H9 (cell line): ENCODE results near the gene APOLD1. TPM values are rescaled to one million over a fixed set of nuclear protein-coding genes. Genes with fewer than 3 reads are reported as not detected.

Source experiments
- DNase-seq: peaks from one replicate; pipeline ENCODE4 v3.0.0-alpha.2; 2017
- H2AFZ ChIP-seq: one replicate; pipeline ENCODE4 v1.6.1; 2013; ENCODE audit warnings: mild to moderate bottlenecking, low read length, control low read depth, moderate library complexity
- H2AK5ac ChIP-seq: 2 replicates; pipeline ENCODE4 v1.6.1; 2013; ENCODE audit warnings: low read length, control low read depth, mixed read lengths; ENCODE audit not compliant: insufficient read length
- H2BK120ac ChIP-seq: one replicate; pipeline ENCODE4 v1.6.1; 2013; ENCODE audit warnings: low read depth, mild to moderate bottlenecking, low read length, control low read depth, inconsistent platforms; ENCODE audit not compliant: poor library complexity, severe bottlenecking
- H2BK12ac ChIP-seq: 2 replicates; pipeline ENCODE4 v1.6.1; 2013; ENCODE audit warnings: low read length, control low read depth, mixed read lengths, low read depth; ENCODE audit not compliant: insufficient read length
- H2BK15ac ChIP-seq: 2 replicates; pipeline ENCODE4 v1.6.1; 2013; ENCODE audit warnings: low read depth, low read length, control low read depth
- H2BK20ac ChIP-seq: one replicate; pipeline ENCODE4 v1.6.1; 2013; ENCODE audit warnings: low read depth, mild to moderate bottlenecking, low read length, control low read depth, inconsistent platforms; ENCODE audit not compliant: poor library complexity, severe bottlenecking
- H2BK5ac ChIP-seq: 2 replicates; pipeline ENCODE4 v1.6.1; 2013; ENCODE audit warnings: low read length, control low read depth, mixed read lengths; ENCODE audit not compliant: insufficient read length
- H3K14ac ChIP-seq: 2 replicates; pipeline ENCODE4 v1.6.1; 2013; ENCODE audit warnings: low read length, control low read depth; ENCODE audit not compliant: insufficient read depth
- H3K18ac ChIP-seq: 2 replicates; pipeline ENCODE4 v1.6.1; 2013; ENCODE audit warnings: low read depth, mild to moderate bottlenecking, mixed read lengths, low read length, control low read depth; ENCODE audit not compliant: insufficient read length
- H3K23ac ChIP-seq: 2 replicates; pipeline ENCODE4 v1.6.1; 2013; ENCODE audit warnings: low read length, control low read depth, mixed read lengths, low read depth; ENCODE audit not compliant: insufficient read length
- H3K23me2 ChIP-seq: 2 replicates; pipeline ENCODE4 v1.6.1; 2013; ENCODE audit warnings: low read depth, mild to moderate bottlenecking, mixed read lengths, low read length, control low read depth; ENCODE audit not compliant: insufficient read length, poor library complexity, severe bottlenecking
- H3K27ac ChIP-seq: 2 replicates; pipeline ENCODE4 v1.5.1; 2013; ENCODE audit warnings: low read length, control low read depth, mixed read lengths, low read depth; ENCODE audit not compliant: insufficient read length
- H3K27me3 ChIP-seq: 2 replicates; pipeline ENCODE4 v1.6.1; 2013; ENCODE audit warnings: low read length, control low read depth, inconsistent platforms; ENCODE audit not compliant: insufficient read depth
- H3K4ac ChIP-seq: 2 replicates; pipeline ENCODE4 v1.6.1; 2013; ENCODE audit warnings: low read depth, mild to moderate bottlenecking, control low read depth, inconsistent platforms, low read length, moderate library complexity
- H3K4me1 ChIP-seq: 2 replicates; pipeline ENCODE4 v1.6.1; 2013; ENCODE audit warnings: low read length, control low read depth, inconsistent platforms; ENCODE audit not compliant: insufficient read depth
- H3K4me2 ChIP-seq: 2 replicates; pipeline ENCODE4 v1.6.1; 2013; ENCODE audit warnings: low read length, control low read depth, mixed read lengths; ENCODE audit not compliant: insufficient read length, insufficient read depth
- H3K56ac ChIP-seq: 2 replicates; pipeline ENCODE4 v1.6.1; 2013; ENCODE audit warnings: low read depth, mild to moderate bottlenecking, mixed read lengths, low read length, control low read depth; ENCODE audit not compliant: insufficient read length
- H3K79me1 ChIP-seq: 2 replicates; pipeline ENCODE4 v1.6.1; 2013; ENCODE audit warnings: low read depth, mild to moderate bottlenecking, moderate library complexity, low read length, control low read depth, inconsistent platforms; ENCODE audit not compliant: insufficient read depth, poor library complexity, severe bottlenecking
- H3K79me2 ChIP-seq: 2 replicates; pipeline ENCODE4 v1.6.1; 2013; ENCODE audit warnings: low read length, control low read depth, inconsistent platforms; ENCODE audit not compliant: insufficient read depth
- H3K9ac ChIP-seq: 2 replicates; pipeline ENCODE4 v1.6.1; 2013; ENCODE audit warnings: low read length, control low read depth, mixed read lengths; ENCODE audit not compliant: insufficient read length; ENCODE audit errors: extremely low read depth
- H3K9me3 ChIP-seq: one replicate; pipeline ENCODE4 v1.6.1; 2013; ENCODE audit warnings: low read depth, low read length, inconsistent platforms; ENCODE audit not compliant: control insufficient read depth
- H3T11ph ChIP-seq: one replicate; pipeline ENCODE4 v1.6.1; 2013; ENCODE audit warnings: mild to moderate bottlenecking, low read length, control low read depth, inconsistent platforms
- H4K20me1 ChIP-seq: one replicate; pipeline ENCODE4 v1.6.1; 2013; ENCODE audit not compliant: control insufficient read depth, insufficient read length, insufficient read depth
- H4K5ac ChIP-seq: 2 replicates; pipeline ENCODE4 v1.6.1; 2013; ENCODE audit warnings: low read depth, mild to moderate bottlenecking, mixed read lengths, low read length, control low read depth; ENCODE audit not compliant: insufficient read length
- H4K8ac ChIP-seq: replicated peaks from 2 replicates; pipeline ENCODE4 v1.6.1; 2013; ENCODE audit warnings: low read length, control low read depth, mixed read lengths, low read depth; ENCODE audit not compliant: insufficient read length
- H4K91ac ChIP-seq: 2 replicates; pipeline ENCODE4 v1.6.1; 2013; ENCODE audit warnings: low read depth, mild to moderate bottlenecking, moderate library complexity, mixed read lengths, low read length, control low read depth; ENCODE audit not compliant: insufficient read length
- H3K27ac Mint-ChIP-seq, 3 experiments: 2 replicates in 2 of 3; 3 replicates in 1 of 3; pipeline ENCODE4 v1.8.0; 2020 to 2021; ENCODE audit warnings: mixed read lengths in 3 of 3, mild to moderate bottlenecking in 1 of 3, moderate library complexity in 1 of 3
- H3K27me3 Mint-ChIP-seq: 2 replicates; pipeline ENCODE4 v1.8.0; 2021; ENCODE audit warnings: low read depth, mild to moderate bottlenecking, moderate library complexity, mixed read lengths
- H3K36me3 Mint-ChIP-seq, 3 experiments: 2 replicates in 2 of 3; 3 replicates in 1 of 3; pipeline ENCODE4 v1.8.0; 2020 to 2021; ENCODE audit warnings: low read depth in 3 of 3, mixed read lengths in 3 of 3; ENCODE audit not compliant: insufficient read depth in 1 of 3
- H3K4me1 Mint-ChIP-seq, 2 experiments: 2 replicates each; pipeline ENCODE4 v1.8.0; 2020; ENCODE audit warnings: mixed read lengths in 2 of 2
- H3K4me3 Mint-ChIP-seq, 2 experiments: 2 replicates in 1 of 2; 3 replicates in 1 of 2; pipeline ENCODE4 v1.8.0; 2020 to 2021; ENCODE audit warnings: mild to moderate bottlenecking in 2 of 2, mixed read lengths in 2 of 2, moderate library complexity in 1 of 2
- H3K9me3 Mint-ChIP-seq, 2 experiments: 2 replicates in 1 of 2; 3 replicates in 1 of 2; pipeline ENCODE4 v1.8.0; 2020; ENCODE audit warnings: mild to moderate bottlenecking in 2 of 2, mixed read lengths in 2 of 2, moderate library complexity in 1 of 2
- CTCF ChIP-seq: fragments of 200-600 bp; sonication (generic); conservative IDR thresholded peaks from 3 replicates; pipeline ENCODE4 v1.8.0; 2021; ENCODE audit warnings: antibody characterized with exemption, mild to moderate bottlenecking
- WGBS: extraction: QIAGEN DNeasy Blood & Tissue Kit; methylation state at CpG from one replicate; pipeline ENCODE4 v1.1.7; 2013; ENCODE audit warnings: missing lambda C conversion rate, low lambda C conversion rate, mixed read lengths; ENCODE audit not compliant: insufficient read length; ENCODE audit errors: extremely low coverage; 5-methylcytosine and 5-hydroxymethylcytosine counted together
- total RNA-seq: library from RNA; stranded (reverse); gene quantifications from 2 replicates; pipeline ENCODE4 v1.2.1, GENCODE V29; 2021

The APOLD1 gene
- total RNA-seq, 1 experiment from 2014 or later = 0.48 TPM

DNA sequence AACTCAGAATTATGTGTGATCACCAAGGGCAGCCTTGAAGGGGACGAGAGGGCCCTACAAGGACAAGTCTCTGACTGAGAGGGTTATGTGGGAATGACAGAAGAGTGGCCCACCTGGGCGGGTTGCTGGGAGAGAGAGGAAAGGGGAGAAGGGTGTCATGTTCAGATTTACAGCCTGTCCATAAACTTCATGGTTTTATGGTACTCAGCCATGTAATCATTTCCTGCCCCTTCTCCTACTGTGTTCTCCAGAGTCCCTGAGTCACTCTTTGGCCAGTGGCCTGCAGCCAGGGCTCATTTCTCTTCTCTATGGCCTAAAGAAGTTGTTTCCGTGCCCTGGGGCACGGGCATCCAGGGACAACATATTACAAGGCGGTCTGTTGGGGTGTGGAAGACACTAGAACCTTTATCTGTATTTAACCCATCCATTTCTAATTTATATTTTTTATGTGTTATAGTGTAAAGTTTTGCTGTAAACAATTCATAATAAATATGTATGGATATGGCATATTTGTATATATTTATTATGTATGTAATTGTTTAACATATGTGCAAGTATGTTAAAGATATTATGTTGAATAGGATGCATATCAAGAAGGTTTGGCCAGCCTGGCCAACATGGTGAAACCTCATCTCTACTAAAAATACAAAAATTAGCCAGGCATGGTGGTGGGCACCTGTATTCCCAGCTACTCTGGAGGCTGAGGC, 54.6 kb downstream of the APOLD1 start:
- Histone ChIP-seq H3K4ac (no peak overlapping the region), H2AFZ (no peak overlapping the region), H4K20me1 (no peaks in the 10 kb centered on the region), H3K14ac (no peak overlapping the region), H3K79me1 (no peaks in the 10 kb centered on the region), H4K5ac (no peak overlapping the region), H3K23me2 (no peaks in the 10 kb centered on the region), H3K9ac (no peak overlapping the region), H2BK120ac (no peak overlapping the region), H2BK12ac (no peak overlapping the region), H3K18ac (no peak overlapping the region), H2BK15ac (no peak overlapping the region), H3K23ac (no peak overlapping the region), H2BK5ac (no peak overlapping the region), H3K4me1 (no peaks in the 10 kb centered on the region; the same call in 1 of the 2 replicates), H3K27ac (no peak overlapping the region), H3K79me2 (no peaks in the 10 kb centered on the region), H3K27me3 (no peaks in the 10 kb centered on the region), H3T11ph (no peak overlapping the region), H3K9me3 (no peaks in the 10 kb centered on the region), H2AK5ac (no peak overlapping the region), H2BK20ac (no peak overlapping the region), H3K56ac (no peak overlapping the region), H3K4me2 (no peak overlapping the region), H4K8ac (no peak overlapping the region), H4K91ac (no peak overlapping the region)
- peaks cover 5 to 10% (median 5%) of the 10 kb centered on the region in 3 experiments; a peak in 3 of 7 replicates for H3K36me3 Mint-ChIP-seq
- 0 out of 7 replicates have a peak overlapping the region, but pooled peaks of 1 of the 3 experiments have one; percentile 50 for H3K27ac Mint-ChIP-seq
- no peak for TF ChIP-seq CTCF
- H3K9me3 Mint-ChIP-seq = no peaks in the 10 kb centered on the region
- H3K27me3 Mint-ChIP-seq = no peaks in the 10 kb centered on the region
- no CpG with 5 or more reads among the region's 5 CpGs for WGBS
- DNase-seq = no peak
- no peak overlapping the region for H3K4me3 Mint-ChIP-seq
- H3K4me1 Mint-ChIP-seq = peaks cover 8 to 10% of the 10 kb centered on the region in 2 experiments
